ENCODE data around the gene COL18A1.
A peak's percentile ranks its signal among the peaks of the same experiment; 100 is the strongest.

Gene COL18A1

DNA sequence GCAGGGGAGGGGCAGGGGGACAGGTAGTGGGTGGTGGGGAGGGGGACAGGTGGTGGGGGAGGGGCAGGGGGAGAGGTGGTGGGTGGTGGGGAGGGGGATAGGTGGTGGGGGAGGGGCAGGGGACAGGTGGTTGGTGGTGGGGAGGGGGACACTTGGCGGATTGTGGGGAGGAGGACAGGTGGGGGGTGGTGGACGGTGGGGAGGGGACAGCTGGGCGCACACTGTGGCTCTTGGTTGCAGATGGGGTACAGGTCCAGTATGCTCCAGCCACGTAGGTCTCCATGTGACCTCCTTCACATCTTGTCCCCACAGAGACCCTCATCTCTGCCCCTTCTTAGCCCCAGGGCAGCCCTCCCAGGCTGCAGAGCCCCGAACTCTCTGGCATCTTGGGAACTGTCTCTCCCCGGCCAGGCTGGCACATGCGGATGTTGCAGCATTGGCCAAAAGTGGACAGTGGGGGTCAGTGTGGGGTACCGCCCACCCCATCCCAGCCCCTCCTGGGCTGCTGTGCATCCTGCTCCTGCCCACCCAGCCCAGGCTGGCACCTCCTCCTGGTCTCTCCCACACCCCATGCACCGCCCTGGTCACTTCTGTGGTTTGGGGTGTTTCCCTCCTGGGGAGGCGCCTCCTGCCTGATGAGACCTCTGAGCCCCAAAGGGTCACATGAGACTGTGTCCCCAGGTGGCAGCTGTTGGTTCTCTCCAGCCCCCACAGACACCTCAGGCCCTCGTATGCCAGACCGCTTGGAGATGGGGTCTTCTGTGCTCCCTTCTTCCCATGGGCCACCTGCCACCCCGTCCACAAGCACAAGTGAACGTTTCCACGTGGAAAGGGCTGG is 144.9 kb downstream of the COL18A1 start:
- no peak for TF ChIP-seq MYC (IDR thresholded peaks at IDR 0.05; ENCODE audit: low read depth, low read length)
- TF ChIP-seq, protein P1, sequence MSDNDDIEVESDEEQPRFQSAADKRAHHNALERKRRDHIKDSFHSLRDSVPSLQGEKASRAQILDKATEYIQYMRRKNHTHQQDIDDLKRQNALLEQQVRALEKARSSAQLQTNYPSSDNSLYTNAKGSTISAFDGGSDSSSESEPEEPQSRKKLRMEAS (IDR thresholded peaks at IDR 0.05; ENCODE audit: low read depth, low read length): peak; percentile 37; the same call in 1 of the 2 replicates
- DNase-seq (ENCODE audit: low read depth): peak; percentile 69
- H3K4me3 ChIP-seq (ENCODE audit: low read depth, low read length): peak overlapping the region; percentile 40

DNA sequence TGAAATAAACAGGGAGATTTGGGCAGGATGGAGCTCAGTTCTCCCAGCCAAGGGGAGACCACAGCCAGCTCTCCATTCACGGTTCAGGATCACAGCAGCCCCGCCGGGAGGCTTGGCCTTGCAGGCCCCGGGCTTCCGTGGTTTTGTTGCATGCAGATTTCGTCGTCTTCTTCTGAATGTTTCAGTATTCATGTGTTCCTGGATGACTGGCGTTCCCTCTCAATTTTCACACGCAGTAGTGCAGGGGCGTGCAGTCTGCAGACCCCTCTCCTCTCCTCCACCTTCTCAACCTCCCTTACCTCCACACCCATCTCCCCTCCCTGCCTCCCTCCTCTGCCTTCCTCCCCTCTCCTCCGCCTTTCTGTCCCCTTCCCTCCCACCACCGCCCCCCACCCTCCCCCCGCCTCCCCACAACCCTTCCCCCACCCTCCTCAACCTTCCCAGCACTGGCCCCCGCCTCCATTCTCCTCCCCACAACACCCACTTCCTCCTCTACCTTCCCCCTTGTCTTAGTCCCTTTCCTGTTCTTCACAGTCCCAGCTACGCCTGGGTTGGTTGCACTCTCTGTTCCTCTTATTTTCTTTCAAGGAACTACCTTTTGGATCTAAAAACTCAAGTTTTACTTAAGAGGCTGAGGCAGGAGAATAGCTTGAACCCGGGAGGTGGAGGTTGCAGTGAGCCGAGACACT is 145.7 kb downstream of the COL18A1 start:
- DNase-seq (ENCODE audit: low read depth): peak; percentile 92
- TF ChIP-seq POLR2A (IDR thresholded peaks at IDR 0.05; ENCODE audit: extremely low read depth, insufficient read length): peak; percentile 24
- TF ChIP-seq, protein P1 (IDR thresholded peaks at IDR 0.05; ENCODE audit: low read depth, low read length): no peak
- TF ChIP-seq, protein P2, sequence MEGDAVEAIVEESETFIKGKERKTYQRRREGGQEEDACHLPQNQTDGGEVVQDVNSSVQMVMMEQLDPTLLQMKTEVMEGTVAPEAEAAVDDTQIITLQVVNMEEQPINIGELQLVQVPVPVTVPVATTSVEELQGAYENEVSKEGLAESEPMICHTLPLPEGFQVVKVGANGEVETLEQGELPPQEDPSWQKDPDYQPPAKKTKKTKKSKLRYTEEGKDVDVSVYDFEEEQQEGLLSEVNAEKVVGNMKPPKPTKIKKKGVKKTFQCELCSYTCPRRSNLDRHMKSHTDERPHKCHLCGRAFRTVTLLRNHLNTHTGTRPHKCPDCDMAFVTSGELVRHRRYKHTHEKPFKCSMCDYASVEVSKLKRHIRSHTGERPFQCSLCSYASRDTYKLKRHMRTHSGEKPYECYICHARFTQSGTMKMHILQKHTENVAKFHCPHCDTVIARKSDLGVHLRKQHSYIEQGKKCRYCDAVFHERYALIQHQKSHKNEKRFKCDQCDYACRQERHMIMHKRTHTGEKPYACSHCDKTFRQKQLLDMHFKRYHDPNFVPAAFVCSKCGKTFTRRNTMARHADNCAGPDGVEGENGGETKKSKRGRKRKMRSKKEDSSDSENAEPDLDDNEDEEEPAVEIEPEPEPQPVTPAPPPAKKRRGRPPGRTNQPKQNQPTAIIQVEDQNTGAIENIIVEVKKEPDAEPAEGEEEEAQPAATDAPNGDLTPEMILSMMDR (IDR thresholded peaks at IDR 0.05; ENCODE audit: low read depth, low read length): no peak
- TF ChIP-seq MYC (IDR thresholded peaks at IDR 0.05; ENCODE audit: low read depth, low read length): no peak
- H3K4me3 ChIP-seq (ENCODE audit: low read depth, low read length): peak overlapping the region; percentile 43

DNA sequence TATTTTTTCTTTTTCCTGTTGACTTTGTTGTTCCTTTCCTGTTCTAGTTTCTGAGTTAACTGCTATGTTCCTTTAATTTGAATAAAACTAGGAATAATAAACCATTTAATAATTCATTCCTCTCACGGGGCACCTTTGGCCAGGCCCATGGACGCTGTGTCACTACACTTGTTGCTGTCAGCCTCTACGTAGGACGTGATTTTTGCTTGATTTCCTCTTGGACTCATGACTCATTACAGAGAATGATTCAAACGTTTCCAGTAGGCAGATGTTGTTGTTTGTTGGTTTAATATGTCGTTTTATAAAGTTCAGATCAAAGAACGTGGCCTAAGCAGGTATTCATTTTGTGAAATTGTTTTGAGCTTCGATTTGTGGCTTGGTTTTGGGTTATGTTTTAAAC is 146.4 kb downstream of the COL18A1 start:
- DNase-seq (ENCODE audit: low read depth): peak; percentile 70
- peak overlapping the region; percentile 43 for H3K4me3 ChIP-seq (ENCODE audit: low read depth, low read length)
- TF ChIP-seq, protein P2 (IDR thresholded peaks at IDR 0.05; ENCODE audit: low read depth, low read length): no peak

DNA sequence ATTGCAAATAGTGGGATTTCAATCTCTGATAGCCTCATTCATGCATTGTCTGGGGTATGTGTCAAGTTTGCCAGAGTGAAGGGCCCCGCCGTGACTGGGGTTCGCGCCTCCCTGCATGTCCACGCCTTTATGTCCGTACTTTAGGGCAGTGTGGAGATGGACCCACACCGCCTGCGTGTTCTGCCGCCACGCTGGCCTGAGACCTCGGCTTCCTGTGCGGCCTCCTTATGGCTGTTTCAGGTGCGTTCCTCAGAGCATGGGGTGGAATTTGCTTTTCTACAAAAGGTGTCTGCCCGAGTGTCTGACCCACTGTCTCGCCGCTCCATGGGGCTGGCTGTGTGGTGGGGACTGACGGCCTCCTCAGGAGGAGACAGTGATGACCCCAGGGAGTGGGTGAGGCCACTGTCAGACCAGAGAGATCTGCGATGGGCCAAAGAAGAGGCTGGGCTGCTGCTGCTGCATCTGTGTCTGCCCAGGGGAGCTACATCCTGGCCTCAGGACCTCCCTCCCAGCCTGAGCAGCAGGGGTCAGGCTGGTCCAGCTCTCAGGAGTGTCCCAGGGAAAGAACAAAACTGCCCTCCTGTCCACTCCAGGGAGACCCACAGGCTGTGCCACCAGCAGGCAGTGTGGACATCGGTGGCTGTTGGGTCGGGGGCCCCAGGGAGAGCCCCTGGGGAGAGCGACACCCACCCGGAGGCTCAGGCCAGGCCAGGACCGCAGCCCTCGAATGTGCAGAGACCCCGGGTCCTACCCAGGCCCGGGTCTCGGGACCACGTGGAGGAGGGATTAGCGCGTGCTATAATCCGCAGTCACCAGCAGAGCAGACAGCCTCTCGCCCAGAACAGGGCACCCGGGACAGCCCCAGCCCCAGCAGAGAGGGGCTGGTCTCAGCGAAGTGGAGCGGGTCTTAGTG is 147.1 kb downstream of the COL18A1 start:
- TF ChIP-seq MYC (IDR thresholded peaks at IDR 0.05; ENCODE audit: low read depth, low read length): no peak
- TF ChIP-seq, protein P2 (IDR thresholded peaks at IDR 0.05; ENCODE audit: low read depth, low read length): no peak
- TF ChIP-seq POLR2A (IDR thresholded peaks at IDR 0.05; ENCODE audit: extremely low read depth, insufficient read length): no peak
- TF ChIP-seq, protein P1 (IDR thresholded peaks at IDR 0.05; ENCODE audit: low read depth, low read length): no peak
- DNase-seq (ENCODE audit: low read depth): no peak
- H3K4me3 ChIP-seq (ENCODE audit: low read depth, low read length): no peak overlapping the region

DNA sequence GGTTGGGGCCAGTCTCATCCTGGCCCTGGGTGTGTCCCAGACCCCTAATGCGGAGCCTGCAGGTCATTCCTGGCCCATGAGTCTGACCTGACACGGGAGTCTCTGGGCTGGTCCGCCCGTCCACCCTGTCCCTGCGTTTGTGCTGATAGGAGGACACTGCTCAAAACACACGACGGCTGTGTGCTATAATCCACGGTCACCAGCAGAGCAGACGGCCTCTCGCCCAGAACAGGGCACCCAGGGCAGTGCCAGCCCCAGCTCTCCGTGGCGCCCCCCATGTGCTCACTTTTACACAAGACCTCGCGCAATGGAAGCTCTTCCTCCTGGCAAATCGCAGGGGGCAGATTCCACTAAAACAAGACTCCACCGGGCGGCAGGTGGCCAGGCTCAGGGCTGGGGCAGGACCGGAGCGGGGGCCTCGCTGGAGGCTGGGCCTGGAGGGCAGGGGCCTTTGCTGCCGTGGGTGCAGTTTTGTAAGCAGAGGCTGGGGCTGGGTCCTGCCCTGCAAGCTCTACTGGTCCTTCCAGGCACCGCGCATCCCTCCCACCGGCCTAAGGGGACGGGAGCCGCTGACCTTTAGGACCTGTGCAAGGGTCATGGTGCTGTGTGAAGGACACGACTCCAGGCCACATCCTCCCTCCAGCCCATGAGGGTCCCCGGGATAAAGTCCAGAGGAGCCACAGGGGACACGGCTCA is 147.9 kb downstream of the COL18A1 start:
- DNase-seq (ENCODE audit: low read depth): no peak
- TF ChIP-seq MYC (IDR thresholded peaks at IDR 0.05; ENCODE audit: low read depth, low read length): no peak
- no peak for TF ChIP-seq POLR2A (IDR thresholded peaks at IDR 0.05; ENCODE audit: extremely low read depth, insufficient read length)
- TF ChIP-seq, protein P2 (IDR thresholded peaks at IDR 0.05; ENCODE audit: low read depth, low read length): no peak
- TF ChIP-seq, protein P1 (IDR thresholded peaks at IDR 0.05; ENCODE audit: low read depth, low read length): no peak
- H3K4me3 ChIP-seq (ENCODE audit: low read depth, low read length): no peak overlapping the region

All from NB4 (cell line).